Putamen (tissue), 1 donor: Measurements from ENCODE around the gene EPC1.

Experiments
- DNase-seq: peaks from one replicate; pipeline ENCODE4 v3.0.0-alpha.2; 2016; ENCODE audit warnings: low spot score

The EPC1 gene

DNA sequence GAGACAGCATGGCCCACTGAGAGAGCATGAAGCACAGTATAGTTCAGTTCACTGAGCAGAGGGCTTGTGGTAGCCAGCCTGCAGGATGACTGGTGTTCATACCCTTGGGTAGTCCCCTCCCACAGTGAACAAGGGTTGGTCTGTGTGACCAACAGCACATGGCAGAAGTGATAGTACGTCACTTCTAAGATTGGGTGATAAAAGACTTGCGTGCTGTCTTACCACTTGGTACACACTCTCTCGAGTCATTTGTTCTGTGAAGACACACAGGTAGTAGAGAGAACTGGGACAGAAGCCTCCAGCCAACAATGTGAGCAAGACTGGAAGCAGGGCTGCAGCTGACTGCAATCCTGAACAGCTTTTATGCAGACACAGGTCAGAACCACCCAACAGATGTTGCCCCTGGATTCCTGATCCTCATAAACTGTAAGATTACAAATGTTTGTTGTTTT is 14.6 kb downstream of the EPC1 start:
- no peak for DNase-seq

DNA sequence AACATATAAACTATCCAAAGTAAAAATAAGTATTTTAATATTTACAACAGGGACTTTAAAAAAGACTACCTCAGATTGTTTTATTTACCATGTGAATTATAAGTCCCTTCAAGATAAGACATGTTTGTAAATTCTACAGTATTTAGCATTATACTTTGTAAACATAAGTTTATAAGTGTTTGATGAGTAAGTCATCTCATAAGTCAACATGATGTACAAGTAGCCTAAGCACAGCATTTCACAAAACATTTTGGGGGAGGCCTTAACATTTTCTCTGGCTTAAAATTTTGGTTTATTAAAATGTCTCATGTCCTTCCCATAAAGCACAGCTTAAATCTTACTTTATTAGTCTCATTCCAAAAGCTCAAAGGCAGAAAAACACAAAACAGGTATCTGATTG is 15.4 kb downstream of the EPC1 start:
- no peak for DNase-seq

DNA sequence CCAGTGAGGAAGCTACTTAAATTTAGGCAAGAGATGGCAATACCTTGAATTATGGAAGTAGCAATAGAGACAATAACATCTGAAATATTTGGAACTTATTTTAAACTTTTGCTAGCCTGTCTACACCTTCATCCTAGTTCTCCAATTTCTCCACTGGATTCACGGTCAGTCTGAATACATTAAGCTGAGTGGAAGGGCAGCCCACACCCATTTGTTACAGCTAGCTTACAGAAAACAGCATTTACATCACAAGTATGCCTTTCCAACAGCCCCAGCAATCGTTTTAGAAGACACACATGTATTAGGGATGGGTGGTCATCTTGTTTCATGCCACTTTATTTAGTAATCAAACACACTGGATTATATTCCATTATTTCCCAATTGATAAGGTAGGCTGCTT is 16.7 kb downstream of the EPC1 start:
- no peak for DNase-seq

DNA sequence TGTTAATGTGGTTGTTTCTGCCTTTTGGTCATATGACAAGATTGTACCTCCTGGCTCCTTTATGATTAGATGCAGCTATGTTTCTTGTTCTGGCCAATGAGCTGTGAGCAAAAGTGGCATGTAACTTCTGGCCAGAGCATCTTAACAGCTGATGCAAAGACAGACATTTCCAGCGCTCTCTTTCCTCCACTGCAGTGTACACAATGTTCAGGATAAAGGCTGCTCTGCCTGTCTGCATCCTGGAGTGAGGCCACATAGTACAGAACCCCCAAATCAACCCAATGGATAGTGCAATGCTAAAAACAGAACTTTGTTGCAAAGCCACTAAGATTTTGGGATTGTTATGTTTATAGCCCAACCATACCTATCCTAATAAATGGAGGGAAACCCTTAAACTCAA is 17.9 kb downstream of the EPC1 start:
- DNase-seq = no peak

DNA sequence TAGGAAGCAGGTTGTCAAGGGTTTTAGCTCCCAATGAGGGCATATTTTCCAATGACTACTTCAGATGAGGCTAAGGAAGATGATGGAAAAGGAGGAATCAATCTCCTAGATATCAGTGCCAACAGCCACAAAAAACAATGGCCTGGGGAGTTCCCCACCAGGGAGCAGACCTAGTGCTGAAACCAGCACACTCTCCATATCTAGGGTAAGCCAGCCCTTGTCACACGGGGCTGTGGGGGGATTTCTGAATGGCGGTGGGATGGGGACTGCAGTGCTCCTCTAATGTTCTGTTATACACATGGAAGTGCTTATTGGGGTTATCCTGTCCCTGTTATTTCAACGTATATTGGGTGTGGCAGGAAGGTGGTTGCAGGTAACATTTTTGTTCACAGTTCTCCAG is 18.5 kb downstream of the EPC1 start:
- DNase-seq = no peak

DNA sequence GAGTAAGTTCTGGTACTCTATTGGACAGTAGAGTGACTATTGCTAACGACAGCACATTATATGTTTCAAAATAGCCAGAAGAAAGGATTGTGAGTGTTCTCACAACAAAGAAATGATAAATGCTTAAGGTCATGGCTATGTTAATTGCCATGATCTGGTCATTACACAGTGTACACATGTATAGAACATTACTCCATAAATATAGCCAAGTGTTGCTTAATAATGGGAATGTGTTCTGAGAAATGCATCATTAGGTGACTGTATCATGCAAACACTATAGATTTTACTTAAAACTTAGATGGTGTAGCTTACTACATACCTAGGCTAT is 19.6 kb downstream of the EPC1 start:
- no peak for DNase-seq

DNA sequence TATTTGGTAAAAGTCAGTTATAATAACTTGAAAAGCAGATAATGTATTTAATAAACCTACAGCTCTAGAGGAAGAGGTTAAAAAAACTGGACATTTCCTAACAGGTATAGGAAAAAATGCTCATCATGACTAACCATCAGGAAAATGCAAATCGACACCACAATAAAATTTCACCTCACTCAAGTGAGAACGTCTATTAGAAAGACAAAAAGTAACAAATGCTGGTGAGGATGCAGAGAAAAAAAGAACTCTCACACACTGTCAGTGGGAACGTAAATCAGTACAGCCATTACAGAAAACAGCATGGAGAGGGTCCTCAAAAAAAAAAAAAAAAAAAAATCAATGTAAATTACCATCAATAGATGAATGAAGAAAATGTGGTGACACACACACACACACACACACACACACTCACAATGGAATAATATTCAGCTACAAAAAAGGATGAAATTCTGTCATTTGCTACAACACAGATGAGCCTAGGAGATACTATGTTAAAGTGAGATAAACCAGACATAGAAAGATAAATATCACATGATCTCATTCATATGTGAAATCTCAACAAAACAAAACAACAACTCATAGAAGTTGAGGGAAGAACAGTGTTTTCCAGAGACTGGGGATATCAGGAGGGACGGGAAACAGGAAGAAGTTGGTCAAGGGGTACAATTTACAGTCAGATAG is 20.1 kb downstream of the EPC1 start:
- no peak for DNase-seq

DNA sequence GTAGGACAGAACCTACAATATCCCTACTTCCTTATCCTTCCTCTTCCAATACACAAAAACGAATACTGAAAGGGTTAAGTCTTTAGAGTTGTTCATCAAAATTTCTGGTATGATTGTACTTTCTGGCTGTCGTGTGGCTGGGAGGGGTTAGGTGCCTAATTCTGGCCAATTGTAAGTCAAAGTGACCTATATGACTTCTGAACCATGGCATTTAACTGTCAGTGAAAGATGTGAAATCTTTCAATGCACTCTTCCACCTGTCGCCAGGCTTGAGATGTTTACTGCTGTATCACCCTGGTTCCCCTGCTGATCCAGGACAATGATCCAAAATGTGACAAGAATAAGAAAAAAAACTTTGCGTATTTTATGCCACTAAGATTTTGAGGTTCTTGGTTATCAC is 20.8 kb downstream of the EPC1 start:
- no peak for DNase-seq

DNA sequence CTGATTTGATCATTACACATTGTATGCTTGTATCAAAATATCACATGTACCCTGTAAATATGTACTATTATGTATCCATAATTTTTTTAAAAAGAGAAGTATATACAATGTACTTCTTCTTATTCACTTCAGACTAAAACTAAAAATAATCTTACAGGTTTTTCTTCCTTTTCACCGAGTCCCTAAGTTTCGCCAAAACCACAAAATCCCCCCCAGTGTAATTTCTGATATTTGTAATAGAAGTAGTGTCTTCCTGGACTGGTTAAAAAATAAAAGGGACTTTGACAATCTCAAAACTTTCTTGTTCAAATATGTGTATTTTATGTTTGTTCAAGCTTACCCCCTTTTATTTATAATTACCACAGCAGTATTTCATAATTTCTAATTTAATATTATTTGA is 23.9 kb downstream of the EPC1 start:
- DNase-seq = no peak

DNA sequence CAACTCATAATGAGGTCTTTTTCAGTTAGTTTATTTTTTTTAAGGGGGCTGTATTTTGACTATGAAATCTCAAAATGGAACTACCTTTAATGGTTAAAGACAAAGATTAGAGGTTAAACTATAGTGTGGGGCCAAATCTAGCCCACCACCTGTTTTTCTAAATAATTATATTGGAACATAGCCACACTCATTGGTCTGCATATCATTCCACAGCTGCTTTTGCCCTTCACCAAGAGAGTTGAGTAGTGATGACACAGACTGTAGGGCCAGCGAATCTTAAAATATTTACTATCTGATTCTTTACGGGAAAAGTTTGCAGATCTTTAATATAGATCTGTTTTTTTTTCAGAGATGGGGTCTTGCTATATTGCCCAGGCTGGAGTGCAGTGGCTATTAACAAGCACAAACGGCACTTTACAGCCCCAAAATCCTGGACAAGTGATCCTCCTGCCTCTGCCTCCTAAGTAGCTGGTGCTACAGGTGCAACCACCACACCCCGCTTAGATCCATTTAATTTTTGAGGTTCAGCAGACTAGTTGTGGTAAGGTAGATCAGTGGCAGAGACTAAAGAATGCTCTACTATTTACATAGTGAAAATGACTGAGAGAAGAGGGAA is 25.8 kb downstream of the EPC1 start:
- no peak for DNase-seq

DNA sequence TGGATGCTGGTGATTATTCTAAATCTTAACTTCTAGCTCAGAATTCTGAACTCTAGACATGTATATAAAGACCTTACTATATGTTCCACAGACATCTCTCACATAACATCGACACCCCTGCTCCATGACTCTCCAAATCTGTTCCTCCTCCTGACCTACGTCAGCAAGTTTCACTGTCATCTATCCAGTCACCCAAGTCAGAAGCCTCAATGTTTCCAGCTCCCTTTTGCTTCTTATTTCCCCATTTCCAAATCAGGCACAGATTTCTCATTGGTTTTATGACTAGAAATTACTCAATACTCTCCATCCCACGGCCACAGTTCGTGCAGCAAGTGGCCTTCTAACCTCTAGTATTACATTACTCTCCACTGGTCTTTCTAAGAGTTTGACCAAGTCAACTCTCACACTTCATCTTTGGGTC is 28.5 kb downstream of the EPC1 start:
- peak; percentile 7 for DNase-seq

DNA sequence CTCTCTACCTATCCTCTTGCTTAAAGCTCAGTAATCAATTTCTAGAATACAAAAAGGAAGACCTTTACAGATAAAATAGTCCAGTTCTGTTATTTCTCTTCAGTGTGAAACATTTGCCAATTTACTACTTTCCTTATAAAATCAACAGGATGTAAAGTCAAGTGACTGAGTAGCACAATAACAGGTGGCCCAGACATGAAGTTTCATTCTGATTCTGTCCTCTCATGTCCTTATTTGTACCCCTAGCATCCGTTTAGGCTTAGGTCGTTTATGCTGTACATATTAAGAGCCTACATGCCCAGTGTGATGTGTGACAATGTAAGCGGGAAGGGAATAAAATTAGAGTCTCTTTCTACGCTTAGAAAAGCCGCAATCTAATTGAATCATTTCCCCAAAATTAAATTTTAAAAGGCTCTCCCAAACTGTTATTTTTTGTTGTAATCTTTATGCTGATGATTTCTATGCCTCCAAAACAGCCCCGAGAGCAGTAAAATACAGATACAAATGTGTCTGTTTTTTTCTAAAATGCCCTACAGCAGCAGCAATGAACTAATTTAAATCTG is 29.1 kb downstream of the EPC1 start:
- DNase-seq = no peak

DNA sequence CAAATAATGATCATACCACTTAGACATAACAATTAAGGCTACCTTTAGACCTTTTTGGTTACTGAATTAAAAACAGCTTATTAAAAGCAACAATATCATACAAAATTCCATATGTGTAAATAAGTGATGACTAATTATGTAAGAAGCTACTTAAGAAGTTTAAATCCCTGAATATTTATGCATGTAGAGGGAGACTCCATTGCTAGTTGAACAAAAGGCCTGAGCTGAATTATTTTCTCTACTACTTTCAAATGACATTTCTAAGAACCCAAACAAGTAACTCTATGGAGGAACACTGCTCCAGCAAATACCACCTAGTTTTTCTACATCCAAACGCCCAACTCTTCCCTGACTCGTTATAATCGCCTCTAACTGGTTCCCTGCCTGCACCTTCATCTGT is 31.5 kb downstream of the EPC1 start:
- DNase-seq = no peak

DNA sequence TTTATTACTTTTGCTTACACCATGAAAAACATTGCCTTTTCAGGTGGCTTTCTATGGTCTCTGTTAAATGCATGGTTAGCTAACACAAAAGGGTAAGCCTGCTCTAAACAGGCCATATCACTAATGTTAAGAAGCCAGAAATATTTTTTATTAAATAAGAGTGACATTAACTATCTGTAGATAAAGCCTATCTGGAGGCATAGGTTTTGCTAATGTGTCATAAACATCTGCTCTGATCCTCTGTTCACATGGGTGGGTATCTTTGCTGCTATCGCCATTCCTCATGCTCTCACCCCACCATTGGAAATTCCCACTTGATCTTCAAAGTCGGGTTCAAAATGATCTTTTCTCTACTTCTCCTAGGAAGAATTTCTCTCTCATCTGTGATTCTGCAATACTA is 32.4 kb downstream of the EPC1 start:
- no peak for DNase-seq

DNA sequence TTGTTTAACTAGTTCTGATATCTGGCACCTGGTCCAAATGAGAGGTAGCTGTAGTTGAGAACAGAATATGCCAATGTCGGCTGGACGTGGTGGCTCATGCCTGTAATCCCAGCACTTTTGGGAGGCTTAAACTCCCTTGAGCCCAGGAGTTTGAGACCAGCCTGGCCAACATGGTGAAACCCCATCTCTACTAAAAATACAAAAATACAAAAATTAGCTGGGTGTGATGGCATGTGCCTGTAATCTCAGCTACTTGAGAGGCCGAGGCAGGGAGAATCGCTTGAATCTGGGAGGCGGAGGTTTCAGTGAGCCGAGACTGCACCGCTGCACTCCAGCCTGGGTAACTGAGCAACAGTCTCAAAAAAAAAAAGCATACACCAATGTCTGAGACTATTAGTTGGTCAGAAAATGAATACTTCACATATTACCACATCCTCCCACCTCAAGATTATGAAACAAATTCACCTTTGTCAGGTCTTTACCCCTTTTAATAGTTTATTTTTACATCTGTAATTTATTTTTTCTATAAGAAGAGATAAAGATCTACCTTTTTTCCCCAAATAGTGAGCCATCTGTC is 38.8 kb downstream of the EPC1 start:
- no peak for DNase-seq

DNA sequence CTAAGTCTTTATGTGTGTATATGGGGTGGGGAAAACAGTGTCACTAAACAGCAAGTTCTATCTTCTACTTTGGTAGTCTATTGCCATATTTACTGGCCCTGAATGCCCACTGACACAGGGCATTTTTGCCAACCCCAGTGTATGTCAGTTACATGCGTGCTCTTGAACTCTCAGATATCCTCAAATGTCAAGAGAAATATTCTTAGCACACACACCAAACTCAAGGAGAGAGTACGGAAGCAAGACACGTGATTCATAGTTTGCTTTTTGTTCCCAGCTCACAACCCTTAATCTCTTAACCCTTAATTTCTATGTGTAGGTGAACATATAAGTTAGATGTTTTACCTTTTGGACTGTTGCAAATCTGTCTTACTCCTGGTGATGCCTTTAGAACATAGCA is 39.3 kb downstream of the EPC1 start:
- no peak for DNase-seq

DNA sequence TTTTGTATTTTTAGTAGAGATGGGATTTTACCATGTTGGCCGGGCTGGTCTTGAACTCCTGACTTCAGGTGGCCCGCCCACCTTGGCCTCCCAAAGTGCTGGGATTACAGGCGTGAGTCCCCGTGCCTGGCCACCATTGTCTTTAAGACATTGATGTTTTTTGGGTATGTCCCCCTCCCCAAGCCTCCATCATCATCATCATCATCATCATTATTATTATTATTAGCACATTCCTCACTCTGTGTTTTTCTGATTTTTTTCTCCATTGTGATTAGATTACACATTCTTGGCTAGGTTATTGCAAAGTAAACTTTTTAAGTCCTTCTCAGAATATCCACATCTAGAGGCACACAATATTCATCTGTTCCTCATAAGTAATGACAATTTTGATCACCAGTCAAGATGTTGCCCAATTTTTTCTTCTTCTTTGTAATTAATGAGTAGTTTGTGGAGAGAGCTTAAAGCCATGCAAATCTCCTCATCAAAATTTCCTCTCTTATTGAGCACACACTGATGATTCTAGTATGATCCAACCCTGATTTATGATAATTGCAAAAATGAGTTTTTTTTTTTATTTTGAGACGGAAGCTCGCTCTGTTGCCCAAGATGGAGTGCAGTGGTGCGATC is 47.5 kb downstream of the EPC1 start:
- DNase-seq = no peak

DNA sequence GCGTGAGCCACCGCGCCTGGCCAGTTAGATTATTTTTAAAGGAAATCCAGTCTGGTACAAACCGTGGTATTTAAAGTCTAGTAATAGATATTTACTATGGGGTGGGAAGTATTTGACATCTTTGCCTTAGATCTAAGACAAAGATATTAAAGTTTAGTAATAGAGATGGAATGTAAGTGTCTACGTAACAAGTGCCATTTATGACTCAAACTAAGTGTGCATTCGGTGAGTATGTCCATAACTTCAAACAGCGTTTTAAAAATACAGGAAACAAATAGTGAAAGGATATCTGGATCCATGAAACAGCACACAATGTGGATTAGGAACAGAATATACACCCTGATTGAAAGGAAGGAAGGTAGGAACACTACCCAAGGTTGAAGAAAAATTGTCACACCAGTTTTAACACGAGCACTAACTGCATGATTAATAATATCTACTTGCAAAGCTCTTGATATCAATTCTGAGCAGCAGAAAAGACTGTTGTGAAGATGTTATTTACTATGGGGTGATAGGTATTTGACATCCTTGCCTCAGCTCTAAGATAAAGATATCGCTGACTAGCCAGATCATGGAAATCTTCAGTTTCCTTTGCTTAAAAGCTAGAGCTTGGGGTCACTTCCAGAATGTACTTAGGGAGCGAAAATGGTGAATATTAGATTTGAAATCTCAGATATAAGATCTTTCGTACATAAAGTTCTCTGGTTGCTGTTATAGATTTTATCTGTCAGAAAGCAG is 48.7 kb downstream of the EPC1 start:
- DNase-seq = no peak

DNA sequence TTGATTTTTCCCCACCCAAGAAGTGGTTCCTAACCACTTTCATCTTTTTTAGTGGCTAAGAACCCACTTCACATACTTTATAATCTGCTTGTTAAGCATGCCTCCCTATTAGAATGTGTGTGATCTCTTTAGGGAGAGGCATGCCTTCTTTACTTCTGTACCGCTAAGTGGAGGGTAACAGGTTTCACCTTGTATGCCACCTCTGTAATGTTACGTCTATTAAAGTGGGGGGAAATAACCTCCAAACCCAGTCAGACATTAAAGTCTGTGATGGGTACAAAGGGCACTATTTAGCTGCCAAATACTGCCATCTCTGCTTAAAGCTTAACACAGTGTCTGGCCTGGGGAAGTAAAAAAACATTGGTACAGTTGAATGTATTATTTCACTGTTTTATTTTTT is 51.9 kb downstream of the EPC1 start:
- no peak for DNase-seq

DNA sequence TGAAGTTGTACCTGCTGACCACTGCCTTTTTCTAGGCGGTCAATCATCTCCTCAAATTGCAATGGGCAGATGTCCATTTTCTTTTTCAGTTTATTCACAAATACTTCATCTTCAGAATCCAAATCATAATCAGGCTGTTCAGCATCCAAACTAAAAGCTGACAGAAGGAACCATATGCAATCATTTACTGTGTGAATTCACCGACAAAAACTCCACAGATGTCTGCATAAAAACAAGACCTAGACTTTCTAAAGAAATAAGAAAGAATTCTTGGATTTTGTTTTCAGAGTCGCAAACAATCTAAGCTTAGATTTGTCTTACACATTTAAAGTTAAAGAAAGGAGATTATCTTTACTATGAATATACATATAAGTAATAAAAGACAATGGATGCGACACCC is 53.4 kb downstream of the EPC1 start:
- DNase-seq = no peak

DNA sequence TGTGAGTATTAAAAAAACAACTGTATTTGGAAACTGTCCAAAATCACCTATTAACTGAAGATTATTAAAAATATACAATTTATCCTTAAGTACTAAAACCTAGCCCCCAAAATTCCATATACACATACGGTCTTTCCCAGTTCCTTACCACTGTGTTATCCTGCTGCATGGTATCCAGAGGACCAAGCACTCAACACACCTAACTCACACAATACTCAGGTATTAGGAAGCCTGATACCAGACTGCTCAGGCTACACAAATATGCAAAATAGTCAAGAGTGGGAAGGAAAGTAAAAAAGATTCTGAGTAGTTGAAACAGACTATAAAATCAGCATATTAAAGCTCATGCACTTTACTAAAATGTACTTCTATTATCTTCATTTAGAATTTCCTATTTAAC is 67.2 kb downstream of the EPC1 start:
- DNase-seq = no peak

DNA sequence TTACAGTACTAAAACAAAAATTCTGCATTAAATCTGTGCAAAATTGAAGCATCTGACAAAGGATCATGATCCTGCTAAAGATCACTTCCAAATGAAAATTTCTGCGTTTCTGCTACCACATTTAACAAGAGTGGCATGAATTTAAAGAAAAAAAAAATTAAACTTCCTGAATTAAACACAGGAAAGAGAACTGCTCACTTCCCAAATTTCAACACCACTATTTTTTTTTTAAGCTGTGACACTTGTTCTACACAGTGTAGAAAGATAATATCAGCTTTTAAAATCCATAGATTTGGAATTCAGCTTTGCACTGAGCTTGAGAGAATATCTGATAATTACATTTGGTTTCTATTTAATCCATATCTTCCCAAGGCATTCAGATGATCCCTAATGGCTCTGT is 73.6 kb downstream of the EPC1 start:
- DNase-seq = no peak

DNA sequence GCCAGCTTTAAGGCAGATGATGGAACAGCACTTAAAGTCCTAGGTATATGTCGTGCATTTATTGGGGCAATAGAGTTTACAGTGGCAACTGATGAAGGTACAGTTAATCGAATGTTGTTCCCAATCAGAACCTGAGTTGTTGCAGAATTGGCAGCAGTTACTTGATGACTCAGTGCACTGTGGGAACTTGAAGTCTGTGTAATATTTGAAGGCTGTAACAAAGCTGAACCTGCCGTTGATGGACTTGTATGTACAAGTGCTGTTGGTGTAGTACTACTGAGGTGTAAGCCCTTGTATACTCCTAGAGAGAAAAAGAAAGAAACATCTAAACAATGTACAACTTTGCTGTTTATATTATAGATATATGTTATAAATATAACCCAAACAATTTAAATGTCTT is 75.3 kb downstream of the EPC1 start:
- DNase-seq = no peak
